HEK293 (cell line): ENCODE results near the gene SYT6.
A peak's percentile ranks its signal among the peaks of the same experiment; 100 is the strongest.
"Not testable (repeated sequence)": the region's sequence is repeated elsewhere in the genome, so short reads cannot be mapped to it uniquely, and the experiment has no call there.

Experiments
- CTCF ChIA-PET: fragments of 350-600 bp; formaldehyde crosslinking; extraction: SDS; loops from one replicate; lab custom pipeline; 2021; ENCODE audit warnings: antibody characterized with exemption; lab: Yijun Ruan, JAX
- POLR2A ChIA-PET: fragments of 300-600 bp; formaldehyde crosslinking; extraction: SDS; loops from one replicate; lab custom pipeline; 2020; ENCODE audit warnings: antibody characterized with exemption, inconsistent platforms; lab: Yijun Ruan, JAX
- H3K27ac ChIP-seq: fragments of 200-500 bp; sonication (Bioruptor generic); 2 replicates; pipeline ENCODE4 v1.5.1; 2014; ENCODE audit warnings: low read depth, low read length, control low read depth, inconsistent platforms; ENCODE audit errors: extremely low read depth
- H3K36me3 ChIP-seq, 2 experiments: fragments of 200-500 bp in 1 of 2; sonication (Bioruptor generic) in 1 of 2; 1 replicate in 1 of 2; 2 replicates in 1 of 2; pipeline ENCODE4 v1.5.1; 2014 to 2017; ENCODE audit warnings: inconsistent platforms in 2 of 2, low read length in 2 of 2; ENCODE audit not compliant: control insufficient read depth in 2 of 2, insufficient read depth in 1 of 2
- H3K4me1 ChIP-seq: fragments of 200-500 bp; sonication (Bioruptor generic); 2 replicates; pipeline ENCODE4 v1.5.1; 2014; ENCODE audit warnings: mild to moderate bottlenecking, low read length, inconsistent platforms; ENCODE audit not compliant: control insufficient read depth, insufficient read depth
- H3K4me3 ChIP-seq: 2 replicates; pipeline ENCODE4 v1.5.1; 2011; ENCODE audit warnings: low read depth, mild to moderate bottlenecking, control low read depth, low read length, moderate library complexity
- H3K9me3 ChIP-seq: fragments of 200-500 bp; sonication (Bioruptor generic); 2 replicates; pipeline ENCODE4 v1.5.1; 2014; ENCODE audit warnings: low read depth, low read length, inconsistent platforms; ENCODE audit not compliant: control insufficient read depth, insufficient read depth
- FEZF1 ChIP-seq: fragments of 450-650 bp; formaldehyde crosslinking; IDR thresholded peaks from 2 replicates; pipeline ENCODE4 v1.5.1; 2016; ENCODE audit warnings: missing biosample characterization, missing genetic modification characterization
- KLF1 ChIP-seq: fragments of 450-650 bp; formaldehyde crosslinking; IDR thresholded peaks from 2 replicates; pipeline ENCODE4 v1.5.1; 2016; ENCODE audit warnings: missing biosample characterization, missing genetic modification characterization
- SCRT1 ChIP-seq: fragments of 450-650 bp; formaldehyde crosslinking; IDR thresholded peaks from 2 replicates; pipeline ENCODE4 v1.5.1; 2016; ENCODE audit warnings: missing biosample characterization, missing genetic modification characterization, borderline replicate concordance
- SETDB1 ChIP-seq: IDR thresholded peaks from one replicate; pipeline ENCODE4 v1.6.1; 2017; ENCODE audit warnings: mild to moderate bottlenecking, low read length, moderate library complexity, mixed read lengths; ENCODE audit not compliant: insufficient read length
- ZFHX2 ChIP-seq: fragments of 450-650 bp; formaldehyde crosslinking; conservative IDR thresholded peaks from 2 replicates; pipeline ENCODE4 v1.5.1; 2016; ENCODE audit warnings: missing biosample characterization, missing genetic modification characterization
- ZFP37 ChIP-seq: fragments of 450-650 bp; formaldehyde crosslinking; IDR thresholded peaks from 2 replicates; pipeline ENCODE4 v1.5.1; 2016; ENCODE audit warnings: missing biosample characterization, missing genetic modification characterization
- ZNF133 ChIP-seq: fragments of 450-650 bp; formaldehyde crosslinking; IDR thresholded peaks from 2 replicates; pipeline ENCODE4 v1.5.1; 2016; ENCODE audit warnings: missing biosample characterization, missing genetic modification characterization
- ZNF157 ChIP-seq: fragments of 450-650 bp; formaldehyde crosslinking; IDR thresholded peaks from 2 replicates; pipeline ENCODE4 v1.5.1; 2016; ENCODE audit warnings: missing biosample characterization, missing genetic modification characterization
- ZNF175 ChIP-seq: fragments of 450-650 bp; formaldehyde crosslinking; IDR thresholded peaks from 2 replicates; pipeline ENCODE4 v1.5.1; 2016; ENCODE audit warnings: missing biosample characterization, missing genetic modification characterization
- ZNF248 ChIP-seq: fragments of 450-650 bp; formaldehyde crosslinking; IDR thresholded peaks from 2 replicates; pipeline ENCODE4 v1.5.1; 2017; ENCODE audit warnings: missing biosample characterization, missing genetic modification characterization
- ZNF596 ChIP-seq: fragments of 450-650 bp; IDR thresholded peaks from 2 replicates; pipeline ENCODE4 v1.5.0; 2018; ENCODE audit warnings: missing biosample characterization, mild to moderate bottlenecking, missing genetic modification characterization, moderate library complexity
- ZNF670 ChIP-seq: fragments of 450-650 bp; formaldehyde crosslinking; IDR thresholded peaks from 2 replicates; pipeline ENCODE4 v1.5.1; 2016; ENCODE audit warnings: missing biosample characterization, missing genetic modification characterization, low read depth
- ZSCAN30 ChIP-seq: fragments of 450-650 bp; IDR thresholded peaks from 2 replicates; pipeline ENCODE4 v1.5.1; 2018; ENCODE audit warnings: missing biosample characterization, mild to moderate bottlenecking, missing genetic modification characterization, moderate library complexity
- TF ChIP-seq, protein P1 (sequence below): fragments of 450-650 bp; formaldehyde crosslinking; IDR thresholded peaks from 2 replicates; pipeline ENCODE4 v1.5.1; 2016; ENCODE audit warnings: missing biosample characterization, missing genetic modification characterization
- TF ChIP-seq, protein P2 (sequence below): fragments of 450-650 bp; formaldehyde crosslinking; IDR thresholded peaks from 2 replicates; pipeline ENCODE4 v1.5.1; 2017; ENCODE audit warnings: missing biosample characterization, missing genetic modification characterization

SYT6 gene

DNA sequence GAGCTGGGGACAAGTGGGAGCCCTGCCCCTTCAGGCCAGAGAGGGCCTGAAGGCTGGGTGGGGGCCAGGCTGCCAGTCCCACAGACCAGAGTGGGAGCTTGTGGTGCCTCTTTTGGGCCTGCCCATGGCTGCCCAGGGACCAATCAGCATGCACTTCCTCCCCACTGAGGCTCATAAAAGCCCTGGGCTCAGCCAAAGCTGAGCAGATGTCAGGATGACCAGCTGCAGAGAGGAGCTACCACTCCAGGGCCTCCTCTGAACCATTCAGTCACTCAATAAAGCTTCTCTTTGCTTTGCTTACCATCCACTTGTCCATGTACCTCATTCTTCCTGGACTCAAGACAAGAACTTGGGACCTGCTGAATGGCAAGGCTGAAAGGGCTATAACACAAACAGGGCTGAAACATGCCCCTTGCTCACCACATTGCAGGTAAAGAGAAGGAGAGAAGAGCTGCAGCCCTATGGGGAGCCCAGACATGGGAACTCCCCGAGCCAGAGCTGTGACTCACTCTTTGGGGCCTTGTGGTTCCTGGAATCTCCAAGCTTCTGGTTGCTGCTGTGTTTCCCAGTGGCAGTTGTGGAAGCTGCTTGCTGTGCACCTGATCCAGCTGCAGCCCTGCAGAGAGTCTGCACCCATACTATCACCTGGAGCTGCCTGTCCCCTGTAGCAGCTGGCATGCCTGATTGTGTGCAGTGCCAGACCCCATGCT is 92.4 kb downstream of the SYT6 start:
- POLR2A ChIA-PET, result no interaction called here
- Histone ChIP-seq H3K4me3 (no peak overlapping the region), H3K36me3 (no peaks in the 10 kb centered on the region), H3K27ac (no peak overlapping the region), H3K4me1 (no peaks in the 10 kb centered on the region), H3K9me3 (no peaks in the 10 kb centered on the region)
- no peak for TF ChIP-seq ZNF157 (tag by site-specific recombination)
- no peak for TF ChIP-seq ZNF133
- peak; percentile 39 for TF ChIP-seq SETDB1
- TF ChIP-seq ZFP37 (tag by site-specific recombination), result no peak
- no peak for TF ChIP-seq ZNF248
- CTCF ChIA-PET, result no interaction called here

DNA sequence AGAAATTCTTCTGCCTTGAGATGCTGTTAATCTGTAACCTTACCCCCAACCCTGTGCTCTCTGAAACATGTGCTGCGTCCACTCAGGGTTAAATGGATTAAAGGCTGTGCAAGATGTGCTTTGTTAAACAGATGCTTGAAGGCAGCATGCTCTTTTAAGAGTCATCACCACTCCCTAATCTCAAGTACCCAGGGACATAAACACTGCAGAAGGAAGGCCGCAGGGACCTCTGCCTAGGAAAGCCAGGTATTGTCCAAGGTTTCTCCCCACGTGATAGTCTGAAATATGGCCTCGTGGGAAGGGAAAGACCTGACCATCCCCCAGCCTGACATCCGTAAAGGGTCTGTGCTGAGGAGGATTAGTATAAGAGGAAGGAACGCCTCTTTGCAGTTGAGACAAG is 95.4 kb downstream of the SYT6 start:
- CTCF ChIA-PET, result not testable (repeated sequence)

DNA sequence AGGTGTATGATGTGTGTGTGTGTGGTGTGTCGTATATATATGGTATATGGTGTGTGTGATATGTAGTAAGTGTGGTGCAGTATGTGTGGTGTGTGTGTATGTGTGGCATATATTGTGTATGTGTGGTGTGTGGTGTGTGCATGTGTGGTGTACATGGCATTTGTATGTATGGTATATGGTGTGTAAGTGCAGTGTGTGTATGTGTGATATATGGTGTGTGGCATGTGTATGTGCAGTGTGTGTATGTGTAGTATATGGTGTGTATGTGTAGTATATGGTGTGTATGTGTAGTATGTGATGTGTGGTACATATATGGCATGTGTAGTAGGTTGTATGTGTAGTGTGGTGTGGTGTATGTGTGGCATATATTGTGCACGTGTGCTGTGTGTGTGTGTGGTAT is 99.5 kb downstream of the SYT6 start:
- H3K27ac ChIP-seq, result no peak overlapping the region
- H3K36me3 ChIP-seq, result no peaks in the 10 kb centered on the region
- H3K9me3 ChIP-seq, result no peaks in the 10 kb centered on the region
- ChIA-PET POLR2A (no interaction called here), CTCF (interaction anchor here (1.5 kb wide), 1 partner anchor 228 kb away, joined by 5 read pairs; no protein-coding TSS in a partner anchor)
- 0 out of 2 replicates have a peak, but pooled peaks have one; percentile 8 for TF ChIP-seq ZNF175 (tag by site-specific recombination)
- 0 out of 2 replicates have a peak, but pooled peaks have one; percentile 13 for TF ChIP-seq ZNF157 (tag by site-specific recombination)
- no peak for TF ChIP-seq ZNF596 (tag by site-specific recombination)
- TF ChIP-seq KLF1, result no peak
- TF ChIP-seq ZSCAN30 (tag by site-specific recombination), result no peak
- no peak for TF ChIP-seq ZNF670 (tag by site-specific recombination)
- no peak for TF ChIP-seq ZFHX2
- no peak for TF ChIP-seq FEZF1
- no peak for TF ChIP-seq SCRT1
- TF ChIP-seq, protein P1, sequence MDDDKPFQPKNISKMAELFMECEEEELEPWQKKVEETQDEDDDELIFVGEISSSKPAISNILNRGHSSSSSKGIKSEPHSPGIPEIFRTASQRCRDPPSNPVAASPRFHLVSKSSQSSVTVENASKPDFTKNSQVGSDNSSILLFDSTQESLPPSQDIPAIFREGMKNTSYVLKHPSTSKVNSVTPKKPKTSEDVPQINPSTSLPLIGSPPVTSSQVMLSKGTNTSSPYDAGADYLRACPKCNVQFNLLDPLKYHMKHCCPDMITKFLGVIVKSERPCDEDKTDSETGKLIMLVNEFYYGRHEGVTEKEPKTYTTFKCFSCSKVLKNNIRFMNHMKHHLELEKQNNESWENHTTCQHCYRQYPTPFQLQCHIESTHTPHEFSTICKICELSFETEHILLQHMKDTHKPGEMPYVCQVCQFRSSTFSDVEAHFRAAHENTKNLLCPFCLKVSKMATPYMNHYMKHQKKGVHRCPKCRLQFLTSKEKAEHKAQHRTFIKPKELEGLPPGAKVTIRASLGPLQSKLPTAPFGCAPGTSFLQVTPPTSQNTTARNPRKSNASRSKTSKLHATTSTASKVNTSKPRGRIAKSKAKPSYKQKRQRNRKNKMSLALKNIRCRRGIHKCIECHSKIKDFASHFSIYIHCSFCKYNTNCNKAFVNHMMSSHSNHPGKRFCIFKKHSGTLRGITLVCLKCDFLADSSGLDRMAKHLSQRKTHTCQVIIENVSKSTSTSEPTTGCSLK, result 0 out of 2 replicates have a peak, but pooled peaks have one; percentile 71
- TF ChIP-seq, protein P2, sequence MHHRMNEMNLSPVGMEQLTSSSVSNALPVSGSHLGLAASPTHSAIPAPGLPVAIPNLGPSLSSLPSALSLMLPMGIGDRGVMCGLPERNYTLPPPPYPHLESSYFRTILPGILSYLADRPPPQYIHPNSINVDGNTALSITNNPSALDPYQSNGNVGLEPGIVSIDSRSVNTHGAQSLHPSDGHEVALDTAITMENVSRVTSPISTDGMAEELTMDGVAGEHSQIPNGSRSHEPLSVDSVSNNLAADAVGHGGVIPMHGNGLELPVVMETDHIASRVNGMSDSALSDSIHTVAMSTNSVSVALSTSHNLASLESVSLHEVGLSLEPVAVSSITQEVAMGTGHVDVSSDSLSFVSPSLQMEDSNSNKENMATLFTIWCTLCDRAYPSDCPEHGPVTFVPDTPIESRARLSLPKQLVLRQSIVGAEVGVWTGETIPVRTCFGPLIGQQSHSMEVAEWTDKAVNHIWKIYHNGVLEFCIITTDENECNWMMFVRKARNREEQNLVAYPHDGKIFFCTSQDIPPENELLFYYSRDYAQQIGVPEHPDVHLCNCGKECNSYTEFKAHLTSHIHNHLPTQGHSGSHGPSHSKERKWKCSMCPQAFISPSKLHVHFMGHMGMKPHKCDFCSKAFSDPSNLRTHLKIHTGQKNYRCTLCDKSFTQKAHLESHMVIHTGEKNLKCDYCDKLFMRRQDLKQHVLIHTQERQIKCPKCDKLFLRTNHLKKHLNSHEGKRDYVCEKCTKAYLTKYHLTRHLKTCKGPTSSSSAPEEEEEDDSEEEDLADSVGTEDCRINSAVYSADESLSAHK, result no peak
- H3K4me1 ChIP-seq, result no peaks in the 10 kb centered on the region
- H3K4me3 ChIP-seq, result no peak overlapping the region

More for the DNA sequence above, 95.4 kb downstream of the SYT6 start:
- H3K9me3 ChIP-seq, POLR2A ChIA-PET, H3K4me1 ChIP-seq, H3K36me3 ChIP-seq, H3K27ac ChIP-seq, H3K4me3 ChIP-seq: not testable (repeated sequence)
